SJCRH30 (cell line): Measurements from ENCODE around the gene BMPER. TPM values are rescaled to one million over a fixed set of nuclear protein-coding genes. Genes with fewer than 3 reads are reported as not detected.

Source experiments
- DNase-seq, 2 experiments: peaks; one replicate each; pipeline ENCODE4 v3.0.0-alpha.2; 2015 to 2020
- H3K27ac ChIP-seq: fragments of 250-450 bp; sonication (Bioruptor Pico); 2 replicates; pipeline ENCODE4 v1.5.1; 2020; ENCODE audit warnings: mild to moderate bottlenecking, moderate library complexity
- H3K27me3 ChIP-seq: fragments of 250-450 bp; sonication (Bioruptor Pico); 2 replicates; pipeline ENCODE4 v1.5.1; 2020; ENCODE audit warnings: mild to moderate bottlenecking, moderate library complexity
- H3K36me3 ChIP-seq: fragments of 250-450 bp; sonication (Bioruptor Pico); 2 replicates; pipeline ENCODE4 v1.5.1; 2020; ENCODE audit warnings: mild to moderate bottlenecking, moderate library complexity
- H3K4me1 ChIP-seq: fragments of 250-450 bp; sonication (Bioruptor Pico); 2 replicates; pipeline ENCODE4 v1.5.1; 2020; ENCODE audit warnings: mild to moderate bottlenecking, moderate library complexity
- H3K4me3 ChIP-seq: fragments of 250-450 bp; sonication (Bioruptor Pico); 2 replicates; pipeline ENCODE4 v1.5.1; 2020; ENCODE audit warnings: mild to moderate bottlenecking, moderate library complexity
- H3K9me3 ChIP-seq: fragments of 250-450 bp; sonication (Bioruptor Pico); replicated peaks from 2 replicates; pipeline ENCODE4 v1.5.1; 2020; ENCODE audit warnings: mild to moderate bottlenecking, moderate library complexity
- total RNA-seq: library from RNA; depleted of rRNA; stranded (reverse); fragments of >200 nt; shearing (Covaris generic); gene quantifications from 2 replicates; pipeline ENCODE4 v1.2.3, GENCODE V29; 2014

The BMPER gene
- total RNA-seq, 1 experiment from 2014 or later, result 0.47 TPM

- DNase-seq, result no peak
- no peaks in the 10 kb centered on the region for H3K27me3 ChIP-seq
- no peak overlapping the region for H3K27ac ChIP-seq
- H3K4me1 ChIP-seq, result no peaks in the 10 kb centered on the region
- no peaks in the 10 kb centered on the region for H3K36me3 ChIP-seq
- no peaks in the 10 kb centered on the region for H3K9me3 ChIP-seq
- H3K4me3 ChIP-seq, result no peak overlapping the region
These were observed 76.5 kb downstream of the BMPER start for GRCh38 chr7:33981671-33982424.

- H3K27ac ChIP-seq, result no peak overlapping the region
- no peaks in the 10 kb centered on the region for H3K9me3 ChIP-seq
- DNase-seq, result no peak
- H3K27me3 ChIP-seq, result no peaks in the 10 kb centered on the region
- no peak overlapping the region for H3K4me3 ChIP-seq
- no peaks in the 10 kb centered on the region for H3K36me3 ChIP-seq
- no peaks in the 10 kb centered on the region for H3K4me1 ChIP-seq
These were observed 77.1 kb downstream of the BMPER start for GRCh38 chr7:33982425-33982786.

GRCh38 chr7:33986451-33986850 is 81.1 kb downstream of the BMPER start:
- no peak for DNase-seq
- Histone ChIP-seq H3K4me3 (no peak overlapping the region), H3K36me3 (no peaks in the 10 kb centered on the region), H3K9me3 (no peaks in the 10 kb centered on the region), H3K4me1 (no peaks in the 10 kb centered on the region), H3K27me3 (no peaks in the 10 kb centered on the region), H3K27ac (no peak overlapping the region)

- peak; percentile 30 to 56 for DNase-seq
- H3K9me3 ChIP-seq, result no peaks in the 10 kb centered on the region
- no peaks in the 10 kb centered on the region for H3K27me3 ChIP-seq
- H3K27ac ChIP-seq, result no peak overlapping the region
- H3K4me1 ChIP-seq, result no peaks in the 10 kb centered on the region
- no peak overlapping the region for H3K4me3 ChIP-seq
- no peaks in the 10 kb centered on the region for H3K36me3 ChIP-seq
These were observed 81.9 kb downstream of the BMPER start for GRCh38 chr7:33986951-33987947.

- Histone ChIP-seq H3K36me3 (no peaks in the 10 kb centered on the region), H3K9me3 (no peaks in the 10 kb centered on the region), H3K4me1 (no peaks in the 10 kb centered on the region), H3K27me3 (no peaks in the 10 kb centered on the region), H3K27ac (no peak overlapping the region), H3K4me3 (no peak overlapping the region)
- DNase-seq, result no peak
These were observed 91.6 kb downstream of the BMPER start for GRCh38 chr7:33996899-33997298.

GRCh38 chr7:33998476-33998875 is 93.1 kb downstream of the BMPER start:
- DNase-seq, result no peak
- Histone ChIP-seq H3K27me3 (no peaks in the 10 kb centered on the region), H3K36me3 (no peaks in the 10 kb centered on the region), H3K9me3 (no peaks in the 10 kb centered on the region), H3K27ac (no peak overlapping the region), H3K4me1 (no peaks in the 10 kb centered on the region), H3K4me3 (no peak overlapping the region)

GRCh38 chr7:34011017-34011695 is 105.8 kb downstream of the BMPER start:
- Histone ChIP-seq H3K27me3 (no peaks in the 10 kb centered on the region), H3K36me3 (no peaks in the 10 kb centered on the region), H3K9me3 (0 out of 2 replicates have a peak, but pooled peaks cover 2% of the 10 kb centered on the region), H3K4me1 (no peaks in the 10 kb centered on the region), H3K27ac (no peak overlapping the region), H3K4me3 (no peak overlapping the region)
- DNase-seq, result no peak

- Histone ChIP-seq H3K27me3 (no peaks in the 10 kb centered on the region), H3K36me3 (no peaks in the 10 kb centered on the region), H3K9me3 (0 out of 2 replicates have a peak, but pooled peaks cover 2% of the 10 kb centered on the region), H3K27ac (no peak overlapping the region), H3K4me1 (no peaks in the 10 kb centered on the region), H3K4me3 (no peak overlapping the region)
- no peak for DNase-seq
These were observed 106.4 kb downstream of the BMPER start for GRCh38 chr7:34011696-34012095.

- H3K36me3 ChIP-seq, result no peaks in the 10 kb centered on the region
- H3K27me3 ChIP-seq, result no peaks in the 10 kb centered on the region
- DNase-seq, result no peak
- 0 out of 2 replicates have a peak, but pooled peaks cover 2% of the 10 kb centered on the region for H3K9me3 ChIP-seq
- no peak overlapping the region for H3K4me3 ChIP-seq
- no peaks in the 10 kb centered on the region for H3K4me1 ChIP-seq
- H3K27ac ChIP-seq, result no peak overlapping the region
These were observed 108.1 kb downstream of the BMPER start for GRCh38 chr7:34013421-34013820.

GRCh38 chr7:34015651-34016050 is 110.3 kb downstream of the BMPER start:
- Histone ChIP-seq H3K27me3 (no peaks in the 10 kb centered on the region), H3K4me1 (no peaks in the 10 kb centered on the region), H3K27ac (no peak overlapping the region), H3K9me3 (0 out of 2 replicates have a peak, but pooled peaks cover 2% of the 10 kb centered on the region), H3K4me3 (no peak overlapping the region), H3K36me3 (no peaks in the 10 kb centered on the region)
- DNase-seq, result no peak

GRCh38 chr7:34016876-34017275 is 111.5 kb downstream of the BMPER start:
- H3K36me3 ChIP-seq, result no peaks in the 10 kb centered on the region
- H3K4me1 ChIP-seq, result no peaks in the 10 kb centered on the region
- H3K9me3 ChIP-seq, result 0 out of 2 replicates have a peak, but pooled peaks cover 2% of the 10 kb centered on the region
- no peak for DNase-seq
- no peak overlapping the region for H3K4me3 ChIP-seq
- H3K27ac ChIP-seq, result no peak overlapping the region
- no peaks in the 10 kb centered on the region for H3K27me3 ChIP-seq

GRCh38 chr7:34019301-34019790 is 114.0 kb downstream of the BMPER start:
- Histone ChIP-seq H3K27ac (no peak overlapping the region), H3K27me3 (no peaks in the 10 kb centered on the region), H3K4me1 (no peaks in the 10 kb centered on the region), H3K4me3 (no peak overlapping the region), H3K36me3 (no peaks in the 10 kb centered on the region), H3K9me3 (no peaks in the 10 kb centered on the region)
- no peak for DNase-seq

- no peak for DNase-seq
- H3K27me3 ChIP-seq, result no peaks in the 10 kb centered on the region
- no peaks in the 10 kb centered on the region for H3K36me3 ChIP-seq
- H3K4me3 ChIP-seq, result no peak overlapping the region
- no peaks in the 10 kb centered on the region for H3K4me1 ChIP-seq
- no peak overlapping the region for H3K27ac ChIP-seq
- no peaks in the 10 kb centered on the region for H3K9me3 ChIP-seq
These were observed 117.3 kb downstream of the BMPER start for GRCh38 chr7:34022626-34023025.

- no peak for DNase-seq
- Histone ChIP-seq H3K4me1 (no peaks in the 10 kb centered on the region), H3K27me3 (no peaks in the 10 kb centered on the region), H3K27ac (no peak overlapping the region), H3K36me3 (no peaks in the 10 kb centered on the region), H3K9me3 (no peaks in the 10 kb centered on the region), H3K4me3 (no peak overlapping the region)
These were observed 120.3 kb downstream of the BMPER start for GRCh38 chr7:34025600-34025999.
